Spleen (tissue), 11 donors: ENCODE results near the gene ABCG4. TPM values are rescaled to one million over a fixed set of nuclear protein-coding genes. Genes with fewer than 3 reads are reported as not detected.
A peak's percentile ranks its signal among the peaks of the same experiment; 100 is the strongest.
"Not testable (repeated sequence)": the region's sequence is repeated elsewhere in the genome, so short reads cannot be mapped to it uniquely, and the experiment has no call there.

Experiments used
- DNase-seq: peaks from one replicate; pipeline ENCODE4 v3.0.0-alpha.2; 2020
- H3K27ac ChIP-seq, 8 donors: fragments of 200-600 bp; sonication (generic) in 7 of 8; 1 replicate in 4 of 8; 2 replicates in 4 of 8; pipeline versions ENCODE4 v1.5.0 to v1.8.0; 2016 to 2021; ENCODE audit warnings: inconsistent platforms in 4 of 8, mild to moderate bottlenecking in 4 of 8, moderate library complexity in 1 of 8
- H3K27me3 ChIP-seq, 7 donors: fragments of 200-600 bp; sonication (generic) in 6 of 7; replicated peaks in 1 of 7; 1 replicate in 4 of 7; 2 replicates in 3 of 7; pipeline versions ENCODE4 v1.5.0 to v1.8.0; 2016 to 2021; ENCODE audit warnings: inconsistent platforms in 3 of 7, mild to moderate bottlenecking in 1 of 7
- H3K36me3 ChIP-seq, 6 donors: fragments of 200-600 bp; sonication (generic) in 5 of 6; 1 replicate in 4 of 6; 2 replicates in 2 of 6; pipeline versions ENCODE4 v1.5.0 to v1.8.0; 2016 to 2021; ENCODE audit warnings: inconsistent platforms in 2 of 6
- H3K4me1 ChIP-seq, 6 donors: fragments of 200-600 bp; sonication (generic) in 5 of 6; 1 replicate in 3 of 6; 2 replicates in 3 of 6; pipeline versions ENCODE4 v1.5.0 to v1.8.0; 2016 to 2021; ENCODE audit warnings: inconsistent platforms in 3 of 6
- H3K4me3 ChIP-seq, 8 donors: fragments of 200-600 bp; sonication (generic) in 7 of 8; 1 replicate in 4 of 8; 2 replicates in 4 of 8; pipeline versions ENCODE4 v1.5.0 to v1.8.0; 2016 to 2021; ENCODE audit warnings: inconsistent platforms in 4 of 8, mild to moderate bottlenecking in 4 of 8, moderate library complexity in 2 of 8
- H3K9me3 ChIP-seq, 8 donors: fragments of 200-600 bp; sonication (generic) in 7 of 8; 1 replicate in 4 of 8; 2 replicates in 4 of 8; pipeline versions ENCODE4 v1.5.0 to v1.8.0; 2016 to 2021; ENCODE audit warnings: inconsistent platforms in 4 of 8
- CTCF ChIP-seq, 11 experiments: fragments of 200-600 bp in 7 of 11; fragments of 450-650 bp in 4 of 11; sonication (generic) in 4 of 11; IDR thresholded peaks in 8 of 11; conservative IDR thresholded peaks in 3 of 11; 1 replicate in 7 of 11; 2 replicates in 4 of 11; pipeline versions ENCODE4 v1.4.0 to v1.8.0; 2016 to 2021; ENCODE audit warnings: antibody characterized with exemption in 11 of 11, inconsistent platforms in 4 of 11, mild to moderate bottlenecking in 1 of 11
- POLR2A ChIP-seq, 3 donors: fragments of 450-650 bp; IDR thresholded peaks; one replicate each; pipeline ENCODE4 v1.5.1; 2017; ENCODE audit warnings: antibody characterized with exemption in 3 of 3, mild to moderate bottlenecking in 1 of 3
- POLR2AphosphoS5 ChIP-seq, 3 donors: sonication (generic); formaldehyde crosslinking; IDR thresholded peaks; one replicate each; pipeline ENCODE4 v1.5.1; 2017; ENCODE audit warnings: antibody characterized with exemption in 3 of 3
- WGBS, 5 donors: extraction: QIAGEN DNeasy Blood & Tissue Kit in 3 of 5; methylation state at CpG; one replicate each; pipeline versions ENCODE4 v1.1.5 to v1.1.7; 2013 to 2018; 5-methylcytosine and 5-hydroxymethylcytosine counted together
- intact Hi-C: fragments of 100-400 bp; cut with DNase I; formaldehyde crosslinking; loops from one replicate; pipeline ENCODE4 v1.15.0; 2023; ENCODE audit warnings: low total_unique reads
- polyA plus RNA-seq, 3 donors: library from polyadenylated mRNA; stranded (reverse); fragments of 200-250 nt; gene quantifications; one replicate each; pipeline ENCODE4 v1.2.1, GENCODE V29; 2013
- total RNA-seq, 7 donors: library from RNA; depleted of rRNA in 3 of 7; stranded (reverse); fragments of >200 nt in 3 of 7; fragmentation: NEBNext Ultra II Directional in 4 of 7; extraction: Animal tissue kit (Norgen Biotek cat#: 25700) in 4 of 7; gene quantifications; one replicate each; pipeline versions ENCODE4 v1.1.0 to v1.2.1, GENCODE V29; 2016 to 2021
- donor health status: healthy with polysubstance abuse.
- donor health status: DM: no; HTN: no; CAD: no; lungs with moderate emphysema.
- donor health status: DM: no; HTN: no; CAD: no.
- donor health status: Bipolar disorder and iron deficiency.
- donor health status: healthy.
- donor health status: DM: no; HTN: no; CAD: no.
- donor health status: DM: yes; HTN: yes; CAD: no.

Gene ABCG4
- total and polyA plus RNA-seq, 10 donors, result 0.03 to 0.32 (median 0.20) TPM; not detected in 4

DNA sequence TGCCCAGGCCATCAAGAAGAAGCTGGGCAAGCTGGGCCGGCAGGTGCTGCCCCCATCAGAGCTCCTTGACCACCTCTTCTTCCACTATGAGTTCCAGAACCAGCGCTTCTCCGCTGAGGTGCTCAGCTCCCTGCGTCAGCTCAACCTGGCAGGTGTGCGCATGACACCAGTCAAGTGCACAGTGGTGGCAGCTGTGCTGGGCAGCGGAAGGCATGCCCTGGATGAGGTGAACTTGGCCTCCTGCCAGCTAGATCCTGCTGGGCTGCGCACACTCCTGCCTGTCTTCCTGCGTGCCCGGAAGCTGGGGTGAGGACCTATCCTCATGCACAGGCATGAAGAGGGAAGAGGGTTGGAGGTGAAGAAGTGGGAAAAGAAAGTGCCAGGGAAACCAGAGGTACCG, 31.1 kb downstream of the ABCG4 start:
- Histone ChIP-seq H3K36me3 (peaks cover 0 to 87% (median 25%) of the 10 kb centered on the region in 6 donors), H3K9me3 (no peaks in the 10 kb centered on the region), H3K4me3 (no peak overlapping the region), H3K27ac (no peak overlapping the region), H3K27me3 (no peaks in the 10 kb centered on the region), H3K4me1 (peaks cover 4 to 53% (median 24%) of the 10 kb centered on the region in 6 donors)
- TF ChIP-seq CTCF (IDR thresholded peaks at IDR 0.05 in 8 of 11, conservative IDR thresholded peaks at IDR 0.05 in 3 of 11) (no peak), POLR2AphosphoS5 (IDR thresholded peaks at IDR 0.05) (peak in 2 of 3 donors; percentile 15 to 59), POLR2A (IDR thresholded peaks at IDR 0.05) (no peak)
- whole genome bisulfite sequencing, 5 donors, result 69 to 92% (median 87%) methylated on average over 9 to 10 of the region's 10 CpGs
- intact Hi-C loops, result no loop called here
- no peak for DNase-seq

GRCh38 chr11:119180729-119181676, 32.2 kb downstream of the ABCG4 start:
- no peak for DNase-seq
- Histone ChIP-seq H3K4me3 (no peak overlapping the region), H3K27ac (peak overlapping the region in 3 of 8 donors; percentile 11 to 45 (median 38)), H3K27me3 (no peaks in the 10 kb centered on the region), H3K36me3 (peaks cover 0 to 76% (median 19%) of the 10 kb centered on the region in 6 donors), H3K9me3 (no peaks in the 10 kb centered on the region), H3K4me1 (peaks cover 4 to 53% (median 24%) of the 10 kb centered on the region in 6 donors)
- intact Hi-C loops, result no loop called here
- TF ChIP-seq POLR2AphosphoS5 (IDR thresholded peaks at IDR 0.05), result no peak
- TF ChIP-seq CTCF (IDR thresholded peaks at IDR 0.05 in 8 of 11, conservative IDR thresholded peaks at IDR 0.05 in 3 of 11), result no peak
- no peak for TF ChIP-seq POLR2A (IDR thresholded peaks at IDR 0.05)
- 69 to 82% (median 79%) methylated on average over 4 to 6 of the region's 6 CpGs for WGBS, 5 donors

DNA sequence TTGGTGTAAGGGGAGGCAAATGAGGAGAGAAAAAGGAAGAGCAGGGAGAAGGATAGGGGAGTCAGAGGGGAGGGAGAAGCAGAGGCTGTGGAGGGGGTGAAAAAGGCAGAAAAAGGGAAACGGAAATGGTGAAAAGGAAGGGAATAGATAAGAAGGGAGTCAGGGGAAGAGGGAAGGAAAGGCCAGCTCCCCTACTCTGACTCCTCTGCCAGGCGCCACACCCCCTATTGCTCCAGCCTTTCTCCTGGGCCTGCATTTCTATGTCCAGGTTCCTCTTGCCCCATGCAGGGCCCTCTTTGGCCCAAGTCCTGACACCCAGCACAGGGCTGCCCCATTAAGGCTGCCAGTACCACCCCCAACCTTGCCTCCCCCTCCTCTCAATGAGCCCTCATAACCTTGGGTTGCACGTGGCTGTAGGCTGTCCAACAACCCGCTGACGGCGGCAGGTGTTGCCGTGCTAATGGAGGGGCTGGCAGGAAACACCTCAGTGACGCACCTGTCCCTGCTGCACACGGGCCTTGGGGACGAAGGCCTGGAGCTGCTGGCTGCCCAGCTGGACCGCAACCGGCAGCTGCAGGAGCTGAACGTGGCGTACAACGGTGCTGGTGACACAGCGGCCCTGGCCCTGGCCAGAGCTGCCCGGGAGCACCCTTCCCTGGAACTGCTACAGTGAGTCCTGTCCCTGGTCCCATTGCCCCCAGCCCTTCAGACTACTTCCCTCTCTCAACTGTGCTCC, 33.0 kb downstream of the ABCG4 start:
- H3K27me3 ChIP-seq, result no peaks in the 10 kb centered on the region
- no peak for TF ChIP-seq CTCF (IDR thresholded peaks at IDR 0.05 in 8 of 11, conservative IDR thresholded peaks at IDR 0.05 in 3 of 11)
- TF ChIP-seq POLR2A (IDR thresholded peaks at IDR 0.05), result no peak
- peak in 1 of 3 donors; percentile 43 for TF ChIP-seq POLR2AphosphoS5 (IDR thresholded peaks at IDR 0.05)
- 70 to 81% (median 77%) methylated on average over 13 to 17 of the region's 17 CpGs for WGBS, 5 donors
- H3K27ac ChIP-seq, result peak overlapping the region in 4 of 8 donors; percentile 8 to 45 (median 24)
- no peak for DNase-seq
- peaks cover 0 to 68% (median 19%) of the 10 kb centered on the region in 6 donors for H3K36me3 ChIP-seq
- H3K9me3 ChIP-seq, result no peaks in the 10 kb centered on the region
- no peak overlapping the region for H3K4me3 ChIP-seq
- H3K4me1 ChIP-seq, result peaks cover 4 to 45% (median 24%) of the 10 kb centered on the region in 6 donors
- intact Hi-C loops, result no loop called here

DNA sequence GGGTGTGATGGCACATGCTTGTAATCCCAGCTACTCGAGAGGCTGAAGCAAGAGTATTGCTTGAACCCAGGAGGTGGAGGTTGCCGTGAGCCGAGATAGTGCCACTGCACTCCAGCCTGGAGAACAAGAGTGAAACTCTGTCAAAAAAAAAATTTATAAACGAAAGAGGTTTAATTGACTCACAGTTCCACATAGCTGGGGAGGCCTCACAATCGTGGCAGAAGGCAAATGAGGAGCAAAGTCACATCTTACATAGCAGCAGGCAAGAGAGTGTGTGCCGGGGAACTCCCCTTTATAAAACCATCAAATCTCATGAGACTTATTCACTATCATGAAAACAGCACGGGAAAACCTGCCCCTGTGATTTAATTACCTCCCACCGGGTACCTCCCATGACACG, 35.5 kb downstream of the ABCG4 start:
- DNase-seq, H3K9me3 ChIP-seq, H3K4me3 ChIP-seq, H3K27me3 ChIP-seq, H3K27ac ChIP-seq, intact Hi-C loops: not testable (repeated sequence)
- Histone ChIP-seq H3K36me3 (peaks cover 0 to 54% (median 17%) of the 10 kb centered on the region in 6 donors), H3K4me1 (peaks cover 0 to 20% (median 11%) of the 10 kb centered on the region in 6 donors)
- 64 to 91% (median 84%) methylated on average over 9 of the region's 9 CpGs for WGBS, 5 donors
